ENCODE measurements around the gene KCNJ15. TPM values are rescaled to one million over a fixed set of nuclear protein-coding genes. Genes with fewer than 3 reads are reported as not detected.

KCNJ15 gene
- total RNA-seq, 4 donors from 2014 or later = 0.31 to 1.1 (median 0.81) TPM; not detected in 1

DNA sequence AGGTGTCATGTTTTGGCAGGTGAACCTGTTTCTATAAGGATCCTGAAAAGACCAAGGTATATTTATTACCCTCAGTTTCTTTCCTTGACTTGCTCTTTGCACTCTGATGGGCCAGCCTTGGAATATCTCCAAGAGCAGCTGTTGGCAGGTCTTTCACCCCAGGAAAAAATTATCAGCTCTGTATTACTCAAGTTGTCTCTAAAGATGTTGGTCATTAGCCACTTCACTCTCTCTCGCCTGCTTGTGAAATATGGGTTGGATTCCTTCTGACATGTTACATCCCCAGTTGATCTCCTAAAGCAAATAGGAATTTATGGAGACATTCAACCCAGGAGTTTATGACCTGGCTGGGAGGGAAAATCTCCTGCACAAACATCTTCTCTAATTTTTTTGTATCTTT is 85.9 kb downstream of the KCNJ15 start:
- WGBS, 2 donors (ENCODE audit: low coverage in 1 of 2) = 86% methylated on average over 1 of the region's 1 CpG; no CpG with 5 or more reads in 1 of the 2 donors
- Histone ChIP-seq H3K4me1 (no peaks in the 10 kb centered on the region), H3K27ac (no peak overlapping the region), H3K4me3 (no peak overlapping the region), H3K9me3 (no peaks in the 10 kb centered on the region), H3K27me3 (peaks cover 11% of the 10 kb centered on the region), H3K36me3 (no peaks in the 10 kb centered on the region)
- no peak for ATAC-seq
- TF ChIP-seq, protein P1, sequence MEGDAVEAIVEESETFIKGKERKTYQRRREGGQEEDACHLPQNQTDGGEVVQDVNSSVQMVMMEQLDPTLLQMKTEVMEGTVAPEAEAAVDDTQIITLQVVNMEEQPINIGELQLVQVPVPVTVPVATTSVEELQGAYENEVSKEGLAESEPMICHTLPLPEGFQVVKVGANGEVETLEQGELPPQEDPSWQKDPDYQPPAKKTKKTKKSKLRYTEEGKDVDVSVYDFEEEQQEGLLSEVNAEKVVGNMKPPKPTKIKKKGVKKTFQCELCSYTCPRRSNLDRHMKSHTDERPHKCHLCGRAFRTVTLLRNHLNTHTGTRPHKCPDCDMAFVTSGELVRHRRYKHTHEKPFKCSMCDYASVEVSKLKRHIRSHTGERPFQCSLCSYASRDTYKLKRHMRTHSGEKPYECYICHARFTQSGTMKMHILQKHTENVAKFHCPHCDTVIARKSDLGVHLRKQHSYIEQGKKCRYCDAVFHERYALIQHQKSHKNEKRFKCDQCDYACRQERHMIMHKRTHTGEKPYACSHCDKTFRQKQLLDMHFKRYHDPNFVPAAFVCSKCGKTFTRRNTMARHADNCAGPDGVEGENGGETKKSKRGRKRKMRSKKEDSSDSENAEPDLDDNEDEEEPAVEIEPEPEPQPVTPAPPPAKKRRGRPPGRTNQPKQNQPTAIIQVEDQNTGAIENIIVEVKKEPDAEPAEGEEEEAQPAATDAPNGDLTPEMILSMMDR (IDR thresholded peaks at IDR 0.05) = no peak
- TF ChIP-seq POLR2A (IDR thresholded peaks at IDR 0.05) (no peak), POLR2AphosphoS5 (IDR thresholded peaks at IDR 0.05) (no peak), EP300 (IDR thresholded peaks at IDR 0.05) (no peak)

DNA sequence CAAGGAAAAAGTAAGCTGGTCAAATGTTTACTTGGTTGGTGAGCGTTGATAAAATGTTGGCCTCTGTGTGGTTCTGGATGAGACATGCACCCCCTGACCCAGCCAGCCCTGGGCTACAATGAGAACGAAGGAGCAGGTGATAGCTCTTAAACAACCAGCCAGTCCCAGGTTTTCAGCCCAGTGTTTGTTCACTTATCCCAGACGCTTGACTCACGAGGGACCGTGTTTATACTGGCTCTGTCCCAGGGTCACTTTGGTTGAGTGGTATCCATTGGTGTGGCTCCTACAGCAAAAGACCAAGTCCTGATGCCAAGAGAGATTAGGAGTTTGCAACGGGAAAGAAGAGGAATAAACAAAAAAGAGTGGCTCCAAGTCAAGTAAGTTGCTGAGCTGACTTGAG is 86.9 kb downstream of the KCNJ15 start:
- Histone ChIP-seq H3K9me3 (no peaks in the 10 kb centered on the region), H3K36me3 (no peaks in the 10 kb centered on the region), H3K4me1 (no peaks in the 10 kb centered on the region), H3K4me3 (no peak overlapping the region), H3K27me3 (peaks cover 11% of the 10 kb centered on the region), H3K27ac (no peak overlapping the region)
- TF ChIP-seq EP300 (IDR thresholded peaks at IDR 0.05) (no peak), POLR2A (IDR thresholded peaks at IDR 0.05) (no peak)
- TF ChIP-seq, protein P1 (IDR thresholded peaks at IDR 0.05) = no peak
- ATAC-seq = no peak
- WGBS, 2 donors (ENCODE audit: low coverage in 1 of 2) = 24 to 30% methylated on average over 5 to 6 of the region's 6 CpGs

- Histone ChIP-seq H3K4me3 (no peak overlapping the region), H3K9me3 (no peaks in the 10 kb centered on the region), H3K27me3 (peaks cover 16% of the 10 kb centered on the region), H3K4me1 (no peaks in the 10 kb centered on the region), H3K27ac (no peak overlapping the region), H3K36me3 (no peaks in the 10 kb centered on the region)
- no peak for ATAC-seq
- WGBS, 2 donors (ENCODE audit: low coverage in 1 of 2) = 77 to 82% methylated on average over 2 to 5 of the region's 5 CpGs
- TF ChIP-seq EP300 (IDR thresholded peaks at IDR 0.05) = no peak
- TF ChIP-seq POLR2A (IDR thresholded peaks at IDR 0.05) = no peak
- TF ChIP-seq POLR2AphosphoS5 (IDR thresholded peaks at IDR 0.05) = no peak
- TF ChIP-seq, protein P1 (IDR thresholded peaks at IDR 0.05) = no peak
Measured at GRCh38 chr21:38346286-38346685, 89.5 kb downstream of the KCNJ15 start.

DNA sequence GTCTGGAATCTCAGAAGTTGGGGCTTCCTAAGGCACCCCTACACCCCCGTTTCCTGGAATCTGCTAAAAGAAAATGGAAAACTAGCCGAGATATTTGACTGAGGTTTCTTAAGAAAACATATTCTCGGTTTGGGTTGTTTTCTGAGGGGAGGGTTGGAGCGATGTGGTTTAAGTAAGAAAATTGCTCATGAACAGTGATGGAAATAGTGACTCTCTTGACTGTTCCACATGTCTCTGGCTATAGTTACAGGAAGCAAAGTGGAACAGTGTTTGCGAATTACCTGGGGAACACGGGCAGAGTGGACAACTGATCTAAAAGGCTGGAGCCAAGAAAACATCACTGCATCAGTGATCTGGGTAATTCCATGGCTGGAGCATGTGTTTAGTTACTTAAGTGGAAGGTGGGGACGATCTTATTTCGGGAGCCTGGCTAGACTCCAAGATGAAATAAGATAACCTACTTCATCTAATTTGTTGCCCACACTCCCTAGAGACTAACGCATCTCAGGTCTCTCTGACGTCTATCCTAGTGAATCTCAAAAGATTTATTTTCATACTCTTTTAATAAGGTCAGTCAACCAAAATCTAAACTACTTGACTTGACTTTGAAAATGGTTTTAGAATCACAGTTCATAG is 92.4 kb downstream of the KCNJ15 start:
- WGBS, 2 donors (ENCODE audit: low coverage in 1 of 2) = 56 to 62% methylated on average over 6 to 10 of the region's 10 CpGs
- no peaks in the 10 kb centered on the region for H3K36me3 ChIP-seq
- no peaks in the 10 kb centered on the region for H3K9me3 ChIP-seq
- no peak for TF ChIP-seq POLR2A (IDR thresholded peaks at IDR 0.05)
- no peak for TF ChIP-seq POLR2AphosphoS5 (IDR thresholded peaks at IDR 0.05)
- TF ChIP-seq, protein P1 (IDR thresholded peaks at IDR 0.05) = no peak
- no peak for TF ChIP-seq EP300 (IDR thresholded peaks at IDR 0.05)
- H3K4me3 ChIP-seq = no peak overlapping the region
- no peaks in the 10 kb centered on the region for H3K4me1 ChIP-seq
- peaks cover 24% of the 10 kb centered on the region for H3K27me3 ChIP-seq
- no peak overlapping the region for H3K27ac ChIP-seq
- ATAC-seq = no peak

DNA sequence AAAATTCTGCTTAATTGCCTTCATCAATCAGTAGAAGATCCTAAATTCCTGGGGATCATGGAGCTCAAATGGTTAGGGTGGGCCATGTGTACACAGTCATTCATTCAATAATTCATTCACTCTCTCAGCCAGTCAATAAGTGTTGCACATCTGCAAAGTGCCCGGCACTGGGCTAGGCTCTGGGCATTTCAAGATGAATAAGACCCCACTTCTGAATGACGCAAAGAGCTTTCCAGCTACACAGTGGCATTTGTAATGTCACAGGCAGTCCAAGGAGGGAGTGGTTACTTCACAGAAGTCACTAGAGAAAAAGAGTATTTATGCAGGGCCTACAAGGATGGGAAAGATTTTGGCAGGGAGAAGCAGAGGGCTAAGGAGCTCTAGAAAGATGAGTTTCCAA is 93.2 kb downstream of the KCNJ15 start:
- no peaks in the 10 kb centered on the region for H3K4me1 ChIP-seq
- TF ChIP-seq POLR2A (IDR thresholded peaks at IDR 0.05) (no peak), POLR2AphosphoS5 (IDR thresholded peaks at IDR 0.05) (no peak), EP300 (IDR thresholded peaks at IDR 0.05) (no peak)
- TF ChIP-seq, protein P1 (IDR thresholded peaks at IDR 0.05) = no peak
- no peaks in the 10 kb centered on the region for H3K36me3 ChIP-seq
- no peak overlapping the region for H3K4me3 ChIP-seq
- no peak overlapping the region for H3K27ac ChIP-seq
- H3K9me3 ChIP-seq = no peaks in the 10 kb centered on the region
- no peak for ATAC-seq
- H3K27me3 ChIP-seq = peaks cover 22% of the 10 kb centered on the region
- 83 to 94% methylated on average over 1 to 2 of the region's 2 CpGs for WGBS, 2 donors (ENCODE audit: low coverage in 1 of 2)
